ENCODE data around the gene FAM219B.
"Not testable (repeated sequence)": the region's sequence is repeated elsewhere in the genome, so short reads cannot be mapped to it uniquely, and the experiment has no call there.

FAM219B gene

GRCh38 chr15:74906450-74907162 is at the start of gene FAM219B:
TSS of gene FAM219B (minus strand) at chr15:74906851. CDS start at chr15:74906800, 51 bp downstream.
- DNase-seq (ENCODE audit: low read depth in 2 of 3, low spot score in 2 of 3), result peak; percentile 68 to 72 (median 72)

- peak in 2 of 3 experiments; percentile 43 to 46 for DNase-seq (ENCODE audit: low read depth in 2 of 3, low spot score in 2 of 3)
These were observed 49.4 kb upstream of the FAM219B start for GRCh38 chr15:74955796-74956647.

- no peak for DNase-seq (ENCODE audit: low read depth in 2 of 3, low spot score in 2 of 3)
These were observed 48.4 kb upstream of the FAM219B start for GRCh38 chr15:74955017-74955416.

- no peak for DNase-seq (ENCODE audit: low read depth in 2 of 3, low spot score in 2 of 3)
These were observed 47.9 kb upstream of the FAM219B start for GRCh38 chr15:74954515-74954914.

- no peak for DNase-seq (ENCODE audit: low read depth in 2 of 3, low spot score in 2 of 3)
These were observed 44.4 kb upstream of the FAM219B start for GRCh38 chr15:74951006-74951405.

GRCh38 chr15:74950078-74950908 is 43.6 kb upstream of the FAM219B start:
- peak; percentile 31 to 63 (median 61) for DNase-seq (ENCODE audit: low read depth in 2 of 3, low spot score in 2 of 3)

GRCh38 chr15:74937590-74938371 is 31.1 kb upstream of the FAM219B start, which contains the start of gene COX5A:
TSS of gene COX5A (minus strand) at chr15:74938073. CDS start at chr15:74938014, 59 bp downstream.
- peak; percentile 67 to 85 (median 70) for DNase-seq (ENCODE audit: low read depth in 2 of 3, low spot score in 2 of 3)

- DNase-seq (ENCODE audit: low read depth in 2 of 3, low spot score in 2 of 3), result no peak
These were observed 30.6 kb upstream of the FAM219B start for GRCh38 chr15:74937272-74937589.

GRCh38 chr15:74935193-74935592 is 28.5 kb upstream of the FAM219B start:
- not testable (repeated sequence) for DNase-seq (ENCODE audit: low read depth in 2 of 3, low spot score in 2 of 3)

GRCh38 chr15:74933573-74933972 is 26.9 kb upstream of the FAM219B start:
- no peak for DNase-seq (ENCODE audit: low read depth in 2 of 3, low spot score in 2 of 3)

GRCh38 chr15:74928771-74929198 is 22.1 kb upstream of the FAM219B start:
- DNase-seq (ENCODE audit: low read depth in 2 of 3, low spot score in 2 of 3), result no peak

- DNase-seq (ENCODE audit: low read depth in 2 of 3, low spot score in 2 of 3), result no peak
These were observed 17.9 kb upstream of the FAM219B start for GRCh38 chr15:74924525-74924924.

- DNase-seq (ENCODE audit: low read depth in 2 of 3, low spot score in 2 of 3), result no peak
These were observed 13.8 kb upstream of the FAM219B start for GRCh38 chr15:74920456-74920855.

- DNase-seq (ENCODE audit: low read depth in 2 of 3, low spot score in 2 of 3), result no peak
These were observed 11.0 kb upstream of the FAM219B start for GRCh38 chr15:74917676-74918075.

GRCh38 chr15:74913799-74914198 is 7.1 kb upstream of the FAM219B start:
- not testable (repeated sequence) for DNase-seq (ENCODE audit: low read depth in 2 of 3, low spot score in 2 of 3)

GRCh38 chr15:74913041-74913440 is 6.4 kb upstream of the FAM219B start:
- DNase-seq (ENCODE audit: low read depth in 2 of 3, low spot score in 2 of 3), result no peak

- no peak for DNase-seq (ENCODE audit: low read depth in 2 of 3, low spot score in 2 of 3)
These were observed 2.0 kb upstream of the FAM219B start for GRCh38 chr15:74908635-74909034.

GRCh38 chr15:74907163-74907870 is 666 bp upstream of the FAM219B start:
- DNase-seq (ENCODE audit: low read depth in 2 of 3, low spot score in 2 of 3), result peak in 1 of 3 experiments; percentile 13

- DNase-seq (ENCODE audit: low read depth in 2 of 3, low spot score in 2 of 3), result no peak
These were observed 593 bp downstream of the FAM219B start for GRCh38 chr15:74906067-74906449.

All from activated CD8-positive, alpha-beta memory T cell treated with anti-CD3 and anti-CD28 coated beads for 48 hours (primary cell).